Stimulated activated CD4-positive, alpha-beta T cell treated with anti-CD3 and anti-CD28 coated beads, Interleukin-4, amount 100 ng/mL, for 48 hours (primary cell): ENCODE measurements around the gene EHD4.
A peak's percentile ranks its signal among the peaks of the same experiment; 100 is the strongest.

ENCODE experiments used
- DNase-seq, 2 donors: peaks; one replicate each; pipeline ENCODE4 v3.0.0-alpha.2; 2020; ENCODE audit warnings: low read depth in 2 of 2

EHD4 gene

GRCh38 chr15:41936649-41937567 lies 35.4 kb downstream of the EHD4 start:
- DNase-seq, result peak; percentile 64 to 76

DNA sequence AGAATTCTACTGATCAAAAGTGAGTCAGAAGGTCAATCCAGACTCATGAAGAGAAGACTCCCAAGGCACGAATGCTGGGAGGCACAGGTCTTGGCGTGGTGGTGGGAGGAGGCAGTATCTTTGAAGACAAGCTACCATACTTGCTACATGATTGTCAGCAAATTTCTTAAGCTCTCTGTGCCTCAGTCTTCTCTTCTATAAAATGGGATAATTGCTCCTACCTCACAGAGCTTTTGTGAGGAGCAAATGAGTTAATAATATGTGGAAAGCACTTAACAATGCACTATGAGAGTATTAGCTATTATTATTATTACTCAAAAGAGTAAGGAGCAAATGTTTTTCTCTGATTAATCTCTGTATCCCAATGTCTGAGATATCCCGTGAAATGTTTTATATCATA lies 36.2 kb downstream of the EHD4 start:
- no peak for DNase-seq

DNA sequence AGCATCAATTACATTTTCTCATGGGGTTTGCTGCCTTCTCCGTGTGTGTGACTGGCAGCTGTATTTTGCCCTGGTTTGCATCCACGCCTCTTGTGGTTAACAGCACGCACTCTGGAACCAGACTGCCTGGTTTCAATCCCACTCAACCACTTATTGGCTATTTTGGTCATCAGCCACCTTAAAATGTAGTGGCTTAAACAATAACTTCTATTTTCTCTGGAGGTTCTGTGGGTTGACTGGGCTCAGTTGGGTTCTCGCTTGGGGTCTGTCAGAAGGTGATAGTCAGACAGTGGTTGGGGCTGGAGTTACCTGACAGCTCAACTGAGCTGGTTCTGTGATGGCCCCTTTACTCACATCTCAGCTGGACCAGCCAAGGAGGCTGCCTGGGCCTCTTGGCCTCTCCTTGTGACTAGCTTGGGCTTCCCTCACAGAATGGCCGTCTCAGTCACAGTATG lies 36.8 kb downstream of the EHD4 start:
- DNase-seq, result peak; percentile 18 to 27

GRCh38 chr15:41934843-41935242 lies 37.5 kb downstream of the EHD4 start:
- DNase-seq, result peak; percentile 46 to 53

- no peak for DNase-seq
Observed at GRCh38 chr15:41933771-41934170, 38.6 kb downstream of the EHD4 start.

- DNase-seq, result no peak
Observed at GRCh38 chr15:41933326-41933725, 39.0 kb downstream of the EHD4 start.

DNA sequence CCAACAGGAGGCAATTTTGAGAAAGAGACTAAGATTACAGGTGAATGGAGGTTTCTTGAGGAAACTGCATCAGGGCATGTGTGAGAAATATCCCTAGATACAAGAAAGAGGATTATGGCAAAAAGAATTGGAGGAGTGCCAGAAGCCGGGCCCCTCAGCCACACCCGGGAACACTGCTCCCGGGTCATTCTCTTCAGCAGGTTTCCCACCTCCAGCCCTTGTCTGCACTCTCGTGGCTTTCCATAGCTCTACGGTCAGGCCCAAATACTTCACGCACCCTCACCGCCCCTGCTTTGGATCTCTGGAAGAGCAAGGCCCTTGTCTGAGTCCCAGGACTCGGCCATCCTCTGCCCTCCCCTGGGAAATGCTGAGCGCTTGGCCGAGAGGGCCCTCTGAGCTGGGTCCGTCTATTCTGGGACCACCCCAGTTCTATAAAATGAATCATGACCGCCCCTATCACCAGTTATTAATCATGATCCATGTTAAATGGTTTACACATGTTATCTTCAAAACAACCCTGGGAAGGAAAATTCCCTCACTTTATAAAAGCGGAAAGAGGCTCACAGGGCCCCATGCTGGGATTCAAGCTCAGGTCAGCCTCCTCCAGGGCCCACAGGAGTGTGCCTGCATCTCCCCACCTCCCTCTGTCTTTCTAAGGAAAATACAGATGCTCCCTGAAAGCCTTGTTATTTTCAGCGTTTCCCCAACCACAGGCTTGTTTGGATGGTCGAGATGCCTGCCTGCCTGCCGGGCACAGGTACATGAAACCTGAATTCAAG lies 39.7 kb downstream of the EHD4 start:
- no peak for DNase-seq

GRCh38 chr15:41932101-41932500 lies 40.3 kb downstream of the EHD4 start:
- DNase-seq, result no peak

GRCh38 chr15:41930867-41931222 lies 41.5 kb downstream of the EHD4 start:
- DNase-seq, result no peak

DNA sequence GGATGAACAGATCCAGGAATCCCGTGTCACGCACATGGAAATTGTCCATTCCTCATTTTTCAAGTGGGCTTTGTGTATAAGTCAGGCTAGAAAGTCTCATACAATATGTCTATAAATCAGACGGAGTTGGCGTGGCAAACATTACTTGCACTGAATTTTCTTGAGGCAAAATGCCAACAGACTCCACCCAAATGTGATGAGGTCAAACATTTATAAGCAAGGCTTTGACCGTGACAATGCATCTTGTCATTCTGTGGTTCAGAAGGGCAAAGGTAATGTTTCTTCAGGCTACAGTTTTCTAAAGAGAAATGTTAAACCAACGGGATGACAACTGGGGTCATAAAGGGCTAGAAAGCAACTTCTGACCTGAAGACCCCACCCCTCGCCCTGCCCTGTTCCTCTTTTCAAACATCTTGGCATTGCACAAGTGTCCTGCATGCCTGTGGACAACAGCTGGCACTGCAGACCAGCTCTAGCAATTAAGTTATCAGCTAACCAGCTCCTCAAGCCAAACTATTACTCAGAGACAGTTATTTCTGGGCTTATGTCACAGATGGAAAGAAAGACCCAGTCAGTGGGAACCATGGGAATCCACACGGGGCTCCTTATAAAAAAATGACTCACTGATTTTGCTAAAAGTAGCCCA lies 42.0 kb downstream of the EHD4 start:
- DNase-seq, result no peak

DNA sequence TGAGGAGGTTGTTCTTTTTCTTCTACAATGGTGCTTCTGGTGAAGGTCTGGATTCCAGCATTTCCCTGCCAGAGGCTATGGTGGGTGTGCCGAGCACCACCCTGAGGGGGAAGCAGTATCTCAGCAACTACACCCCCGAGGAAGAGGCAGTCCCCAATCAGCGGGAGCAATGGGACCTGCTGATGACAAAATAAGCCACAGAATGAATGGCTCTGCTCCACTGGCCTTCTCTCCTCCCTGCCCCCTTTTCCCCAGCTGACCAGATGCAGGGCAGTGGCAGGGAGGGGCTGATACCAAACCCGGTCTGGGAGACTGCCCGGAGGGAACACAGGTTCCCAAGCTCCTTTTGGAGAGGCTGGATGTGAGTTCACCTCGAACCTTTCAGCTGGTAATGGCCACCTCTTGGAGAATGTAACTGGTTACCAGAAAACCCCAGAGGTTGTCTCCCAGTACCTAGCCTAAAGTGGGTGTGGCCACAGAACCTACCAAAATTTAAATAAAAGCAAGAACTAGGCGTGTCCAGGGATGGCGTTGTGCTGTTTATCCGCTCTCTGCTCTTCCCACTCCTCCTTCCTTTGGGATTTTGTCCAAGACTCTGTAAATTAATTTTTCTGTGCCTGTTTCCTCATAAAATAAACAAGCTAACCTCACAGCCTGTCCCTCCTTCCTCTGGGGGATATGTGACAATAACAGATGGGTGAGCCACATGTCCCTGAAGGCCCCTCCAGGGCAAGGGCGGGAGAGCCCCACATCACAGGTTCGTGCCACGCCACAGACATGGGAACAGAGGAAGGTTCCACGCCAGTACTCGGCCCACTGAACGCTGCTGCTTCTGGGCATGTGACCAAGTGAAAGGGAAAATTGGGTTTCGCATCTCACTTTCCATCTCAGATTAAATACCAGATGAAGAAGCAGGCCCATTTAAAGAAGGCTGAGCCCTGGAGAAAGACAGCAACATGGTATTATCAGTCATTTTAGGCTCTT lies 43.4 kb downstream of the EHD4 start:
- DNase-seq, result no peak

- no peak for DNase-seq
Observed at GRCh38 chr15:41928100-41928499, 44.3 kb downstream of the EHD4 start.

GRCh38 chr15:41927536-41927935 lies 44.8 kb downstream of the EHD4 start:
- DNase-seq, result no peak

DNA sequence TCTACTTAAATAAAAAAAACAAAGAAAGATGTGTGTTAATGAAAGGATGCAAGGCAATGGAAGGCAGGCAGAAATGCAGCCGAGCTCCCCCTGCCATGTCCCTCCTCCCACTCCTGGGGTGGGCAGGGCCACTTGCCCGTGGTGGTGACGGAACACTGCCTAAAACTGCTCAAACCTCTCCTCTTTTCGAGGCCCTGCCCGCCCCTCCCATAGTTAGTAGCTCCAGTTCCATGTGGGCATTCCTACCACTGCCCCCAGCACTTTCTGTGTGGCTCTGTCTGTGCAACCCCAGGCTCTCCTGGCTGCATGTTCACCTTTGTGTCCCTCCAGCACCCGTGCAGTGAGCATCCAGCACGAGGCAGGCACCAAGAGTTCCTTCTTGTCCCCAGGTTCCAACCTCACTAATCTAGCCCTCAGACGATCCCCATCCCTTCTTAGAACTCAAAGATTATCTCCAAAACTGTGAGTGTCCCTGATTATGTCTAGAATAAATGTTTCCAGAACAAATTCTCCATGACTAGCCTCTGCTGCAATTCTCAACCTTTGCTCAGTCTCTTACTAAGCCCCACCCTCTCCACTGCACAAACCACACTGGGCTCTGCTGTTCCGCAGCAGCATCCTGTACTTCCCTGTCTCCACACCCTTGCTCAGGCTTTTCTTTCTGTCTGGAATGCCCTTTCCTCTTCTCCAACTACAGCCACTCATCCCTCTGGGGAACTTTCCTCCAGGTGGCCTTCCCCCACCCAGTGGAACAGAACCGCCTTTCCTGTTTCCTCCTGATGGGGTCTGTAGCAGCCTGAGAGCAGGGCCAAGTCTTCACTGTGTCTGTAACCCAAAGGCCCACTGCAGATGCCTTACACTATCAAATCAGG lies 45.9 kb downstream of the EHD4 start:
- no peak for DNase-seq

- no peak for DNase-seq
Observed at GRCh38 chr15:41925086-41925608, 47.2 kb downstream of the EHD4 start.

GRCh38 chr15:41923401-41923997 lies 48.9 kb downstream of the EHD4 start:
- DNase-seq, result no peak

DNA sequence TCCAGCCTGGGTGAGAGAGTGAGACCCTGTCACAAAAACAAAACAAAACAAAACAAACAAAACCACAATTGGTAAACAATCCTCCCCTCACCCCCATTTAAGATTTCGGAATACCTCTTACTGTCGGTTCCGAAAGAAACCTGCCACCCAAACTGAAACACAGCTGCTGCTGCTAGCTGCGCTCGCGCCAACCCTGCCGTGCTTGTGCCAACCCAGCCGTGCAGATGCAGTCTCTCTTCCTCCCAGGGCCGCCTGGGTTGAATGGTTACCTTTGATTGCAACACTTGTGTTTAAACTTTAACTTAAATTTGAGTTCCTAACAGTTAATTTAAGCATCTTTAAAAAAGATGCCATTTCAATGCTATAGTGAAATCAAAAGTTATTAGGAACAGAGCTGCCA lies 50.0 kb downstream of the EHD4 start:
- no peak for DNase-seq

GRCh38 chr15:41921639-41922038 lies 50.7 kb downstream of the EHD4 start:
- no peak for DNase-seq

GRCh38 chr15:41921167-41921566 lies 51.2 kb downstream of the EHD4 start:
- DNase-seq, result no peak
